PFSK-1 (cell line): ENCODE measurements around the gene CPNE6.

Experiments used
- POLR2AphosphoS5 ChIP-seq: IDR thresholded peaks from 2 replicates; pipeline ENCODE4 v1.6.1; 2012; ENCODE audit warnings: low read depth, mild to moderate bottlenecking, control low read depth, low read length, moderate library complexity
- TAF1 ChIP-seq: IDR thresholded peaks from 2 replicates; pipeline ENCODE4 v1.6.1; 2012; ENCODE audit warnings: low read length, control low read depth, borderline replicate concordance; ENCODE audit not compliant: insufficient read depth
- TF ChIP-seq, protein P1 (sequence below), 2 experiments: IDR thresholded peaks; 2 replicates each; pipeline versions ENCODE4 v1.6.1 to v1.8.0; 2011 to 2012; ENCODE audit warnings: low read depth in 2 of 2, low read length in 2 of 2, control low read depth in 1 of 2, inconsistent platforms in 1 of 2, mild to moderate bottlenecking in 1 of 2, moderate library complexity in 1 of 2; ENCODE audit not compliant: insufficient read depth in 1 of 2

DNA sequence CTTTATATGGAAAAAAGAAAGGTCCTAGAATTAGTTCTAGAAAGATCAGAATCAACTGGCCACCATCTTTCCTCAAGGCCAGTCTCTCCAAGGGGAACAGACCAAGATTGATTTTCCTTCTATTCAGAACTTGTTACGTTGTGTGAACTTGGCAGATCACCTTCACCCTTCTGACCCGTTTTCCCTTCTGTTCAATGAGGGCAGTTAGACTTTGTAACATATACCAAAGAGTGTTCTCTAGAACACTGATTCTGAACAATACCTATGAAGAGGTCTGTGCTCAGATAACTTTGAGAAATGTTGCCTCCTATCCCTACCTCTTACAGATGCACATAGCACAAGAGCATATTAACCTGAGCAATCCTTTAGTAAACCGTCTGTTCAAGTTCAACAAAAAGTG lies 12.1 kb downstream of the CPNE6 start:
- TF ChIP-seq TAF1 (no peak), POLR2AphosphoS5 (no peak)
- TF ChIP-seq, protein P1, sequence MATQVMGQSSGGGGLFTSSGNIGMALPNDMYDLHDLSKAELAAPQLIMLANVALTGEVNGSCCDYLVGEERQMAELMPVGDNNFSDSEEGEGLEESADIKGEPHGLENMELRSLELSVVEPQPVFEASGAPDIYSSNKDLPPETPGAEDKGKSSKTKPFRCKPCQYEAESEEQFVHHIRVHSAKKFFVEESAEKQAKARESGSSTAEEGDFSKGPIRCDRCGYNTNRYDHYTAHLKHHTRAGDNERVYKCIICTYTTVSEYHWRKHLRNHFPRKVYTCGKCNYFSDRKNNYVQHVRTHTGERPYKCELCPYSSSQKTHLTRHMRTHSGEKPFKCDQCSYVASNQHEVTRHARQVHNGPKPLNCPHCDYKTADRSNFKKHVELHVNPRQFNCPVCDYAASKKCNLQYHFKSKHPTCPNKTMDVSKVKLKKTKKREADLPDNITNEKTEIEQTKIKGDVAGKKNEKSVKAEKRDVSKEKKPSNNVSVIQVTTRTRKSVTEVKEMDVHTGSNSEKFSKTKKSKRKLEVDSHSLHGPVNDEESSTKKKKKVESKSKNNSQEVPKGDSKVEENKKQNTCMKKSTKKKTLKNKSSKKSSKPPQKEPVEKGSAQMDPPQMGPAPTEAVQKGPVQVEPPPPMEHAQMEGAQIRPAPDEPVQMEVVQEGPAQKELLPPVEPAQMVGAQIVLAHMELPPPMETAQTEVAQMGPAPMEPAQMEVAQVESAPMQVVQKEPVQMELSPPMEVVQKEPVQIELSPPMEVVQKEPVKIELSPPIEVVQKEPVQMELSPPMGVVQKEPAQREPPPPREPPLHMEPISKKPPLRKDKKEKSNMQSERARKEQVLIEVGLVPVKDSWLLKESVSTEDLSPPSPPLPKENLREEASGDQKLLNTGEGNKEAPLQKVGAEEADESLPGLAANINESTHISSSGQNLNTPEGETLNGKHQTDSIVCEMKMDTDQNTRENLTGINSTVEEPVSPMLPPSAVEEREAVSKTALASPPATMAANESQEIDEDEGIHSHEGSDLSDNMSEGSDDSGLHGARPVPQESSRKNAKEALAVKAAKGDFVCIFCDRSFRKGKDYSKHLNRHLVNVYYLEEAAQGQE (IDR thresholded peaks at IDR 0.05; ENCODE audit: insufficient read depth in 1 of 2, low read depth in 2 of 2, low read length in 2 of 2), result no peak
